ENCODE results near the gene WDR59. TPM values are rescaled to one million over a fixed set of nuclear protein-coding genes. Genes with fewer than 3 reads are reported as not detected.

The WDR59 gene
- polyA plus RNA-seq, 1 of the 3 experiments (the other 2 are of a cell fraction), result 48.2 TPM

DNA sequence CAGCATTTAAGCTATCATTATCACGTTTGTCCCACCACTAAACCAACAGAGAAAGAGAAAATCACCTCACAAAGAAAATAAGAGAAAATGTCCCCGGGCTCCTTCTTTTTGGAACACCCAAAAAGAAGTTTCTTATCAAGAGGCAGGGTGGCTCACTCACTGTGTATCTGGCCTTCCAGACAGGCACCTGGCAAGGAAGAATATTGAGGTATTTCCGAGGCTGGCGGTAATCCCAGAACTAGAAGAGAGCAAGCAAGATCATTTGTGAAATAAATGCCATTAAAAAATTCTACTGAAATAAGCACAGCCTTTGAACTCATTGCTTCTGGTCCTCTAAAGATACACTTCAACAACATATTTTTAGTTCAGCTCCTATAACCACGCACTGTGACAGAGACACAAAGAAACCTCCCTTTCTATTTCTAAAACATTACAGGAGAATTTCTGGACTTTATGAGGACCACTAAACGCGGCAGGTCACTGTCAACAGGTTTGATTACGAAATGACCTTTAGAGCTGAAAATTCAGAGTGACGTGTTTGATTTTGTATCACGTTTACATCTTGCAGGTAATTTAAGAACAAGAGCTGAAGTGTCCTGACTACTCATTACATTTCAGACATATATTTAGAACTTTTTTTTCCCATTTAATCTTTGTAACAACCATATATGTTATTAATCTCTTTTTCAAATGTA lies 61.0 kb downstream of the WDR59 start:
- no peaks in the 10 kb centered on the region for H4K20me1 ChIP-seq (ENCODE audit: insufficient read depth)
- no peak for DNase-seq
- no peaks in the 10 kb centered on the region for H3K79me2 ChIP-seq (ENCODE audit: insufficient read depth)
- peaks cover 27 to 30% of the 10 kb centered on the region in 2 experiments for H3K36me3 ChIP-seq (replicated peaks in 1 of 2; ENCODE audit: control insufficient read depth in 1 of 2, insufficient read depth in 2 of 2, low read length in 1 of 2)
- no peaks in the 10 kb centered on the region for H3F3A ChIP-seq (replicated peaks; ENCODE audit: insufficient read depth)
- ChIA-PET CTCF (no interaction called here), POLR2A (no interaction called here)
- H2AFZ ChIP-seq (ENCODE audit: low read depth), result no peak overlapping the region
- no peak overlapping the region for H3K4me3 ChIP-seq (ENCODE audit: low read depth in 2 of 2, low read length in 1 of 2)
- no peak overlapping the region for H3K9ac ChIP-seq
- no peaks in the 10 kb centered on the region for H3K4me1 ChIP-seq (ENCODE audit: control insufficient read depth in 1 of 2, insufficient read depth in 2 of 2, low read depth in 1 of 2, low read length in 1 of 2)
- no peak overlapping the region for H3K4me2 ChIP-seq
- H3K27ac ChIP-seq (ENCODE audit: low read depth in 2 of 2, low read length in 1 of 2), result no peak overlapping the region
- no peaks in the 10 kb centered on the region for H3K9me3 ChIP-seq
- H3K27me3 ChIP-seq (ENCODE audit: insufficient read depth), result no peaks in the 10 kb centered on the region
- 94% methylated on average over 10 of the region's 10 CpGs for WGBS (ENCODE audit: low lambda C conversion rate)
- no peaks in the 10 kb centered on the region for H3K9me2 ChIP-seq
- TF ChIP-seq YY1 (IDR thresholded peaks at IDR 0.05; ENCODE audit: low read depth) (no peak), TAF1 (IDR thresholded peaks at IDR 0.05; ENCODE audit: borderline replicate concordance, low read depth, low read length) (no peak), SMC3 (IDR thresholded peaks at IDR 0.05; ENCODE audit: low read depth, low read length) (no peak), NFIC (IDR thresholded peaks at IDR 0.05; ENCODE audit: borderline replicate concordance) (no peak)
- TF ChIP-seq, protein P1, sequence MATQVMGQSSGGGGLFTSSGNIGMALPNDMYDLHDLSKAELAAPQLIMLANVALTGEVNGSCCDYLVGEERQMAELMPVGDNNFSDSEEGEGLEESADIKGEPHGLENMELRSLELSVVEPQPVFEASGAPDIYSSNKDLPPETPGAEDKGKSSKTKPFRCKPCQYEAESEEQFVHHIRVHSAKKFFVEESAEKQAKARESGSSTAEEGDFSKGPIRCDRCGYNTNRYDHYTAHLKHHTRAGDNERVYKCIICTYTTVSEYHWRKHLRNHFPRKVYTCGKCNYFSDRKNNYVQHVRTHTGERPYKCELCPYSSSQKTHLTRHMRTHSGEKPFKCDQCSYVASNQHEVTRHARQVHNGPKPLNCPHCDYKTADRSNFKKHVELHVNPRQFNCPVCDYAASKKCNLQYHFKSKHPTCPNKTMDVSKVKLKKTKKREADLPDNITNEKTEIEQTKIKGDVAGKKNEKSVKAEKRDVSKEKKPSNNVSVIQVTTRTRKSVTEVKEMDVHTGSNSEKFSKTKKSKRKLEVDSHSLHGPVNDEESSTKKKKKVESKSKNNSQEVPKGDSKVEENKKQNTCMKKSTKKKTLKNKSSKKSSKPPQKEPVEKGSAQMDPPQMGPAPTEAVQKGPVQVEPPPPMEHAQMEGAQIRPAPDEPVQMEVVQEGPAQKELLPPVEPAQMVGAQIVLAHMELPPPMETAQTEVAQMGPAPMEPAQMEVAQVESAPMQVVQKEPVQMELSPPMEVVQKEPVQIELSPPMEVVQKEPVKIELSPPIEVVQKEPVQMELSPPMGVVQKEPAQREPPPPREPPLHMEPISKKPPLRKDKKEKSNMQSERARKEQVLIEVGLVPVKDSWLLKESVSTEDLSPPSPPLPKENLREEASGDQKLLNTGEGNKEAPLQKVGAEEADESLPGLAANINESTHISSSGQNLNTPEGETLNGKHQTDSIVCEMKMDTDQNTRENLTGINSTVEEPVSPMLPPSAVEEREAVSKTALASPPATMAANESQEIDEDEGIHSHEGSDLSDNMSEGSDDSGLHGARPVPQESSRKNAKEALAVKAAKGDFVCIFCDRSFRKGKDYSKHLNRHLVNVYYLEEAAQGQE (IDR thresholded peaks at IDR 0.05; ENCODE audit: low read depth, low read length), result no peak
- TF ChIP-seq, protein P2, sequence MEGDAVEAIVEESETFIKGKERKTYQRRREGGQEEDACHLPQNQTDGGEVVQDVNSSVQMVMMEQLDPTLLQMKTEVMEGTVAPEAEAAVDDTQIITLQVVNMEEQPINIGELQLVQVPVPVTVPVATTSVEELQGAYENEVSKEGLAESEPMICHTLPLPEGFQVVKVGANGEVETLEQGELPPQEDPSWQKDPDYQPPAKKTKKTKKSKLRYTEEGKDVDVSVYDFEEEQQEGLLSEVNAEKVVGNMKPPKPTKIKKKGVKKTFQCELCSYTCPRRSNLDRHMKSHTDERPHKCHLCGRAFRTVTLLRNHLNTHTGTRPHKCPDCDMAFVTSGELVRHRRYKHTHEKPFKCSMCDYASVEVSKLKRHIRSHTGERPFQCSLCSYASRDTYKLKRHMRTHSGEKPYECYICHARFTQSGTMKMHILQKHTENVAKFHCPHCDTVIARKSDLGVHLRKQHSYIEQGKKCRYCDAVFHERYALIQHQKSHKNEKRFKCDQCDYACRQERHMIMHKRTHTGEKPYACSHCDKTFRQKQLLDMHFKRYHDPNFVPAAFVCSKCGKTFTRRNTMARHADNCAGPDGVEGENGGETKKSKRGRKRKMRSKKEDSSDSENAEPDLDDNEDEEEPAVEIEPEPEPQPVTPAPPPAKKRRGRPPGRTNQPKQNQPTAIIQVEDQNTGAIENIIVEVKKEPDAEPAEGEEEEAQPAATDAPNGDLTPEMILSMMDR (IDR thresholded peaks at IDR 0.05), result no peak

DNA sequence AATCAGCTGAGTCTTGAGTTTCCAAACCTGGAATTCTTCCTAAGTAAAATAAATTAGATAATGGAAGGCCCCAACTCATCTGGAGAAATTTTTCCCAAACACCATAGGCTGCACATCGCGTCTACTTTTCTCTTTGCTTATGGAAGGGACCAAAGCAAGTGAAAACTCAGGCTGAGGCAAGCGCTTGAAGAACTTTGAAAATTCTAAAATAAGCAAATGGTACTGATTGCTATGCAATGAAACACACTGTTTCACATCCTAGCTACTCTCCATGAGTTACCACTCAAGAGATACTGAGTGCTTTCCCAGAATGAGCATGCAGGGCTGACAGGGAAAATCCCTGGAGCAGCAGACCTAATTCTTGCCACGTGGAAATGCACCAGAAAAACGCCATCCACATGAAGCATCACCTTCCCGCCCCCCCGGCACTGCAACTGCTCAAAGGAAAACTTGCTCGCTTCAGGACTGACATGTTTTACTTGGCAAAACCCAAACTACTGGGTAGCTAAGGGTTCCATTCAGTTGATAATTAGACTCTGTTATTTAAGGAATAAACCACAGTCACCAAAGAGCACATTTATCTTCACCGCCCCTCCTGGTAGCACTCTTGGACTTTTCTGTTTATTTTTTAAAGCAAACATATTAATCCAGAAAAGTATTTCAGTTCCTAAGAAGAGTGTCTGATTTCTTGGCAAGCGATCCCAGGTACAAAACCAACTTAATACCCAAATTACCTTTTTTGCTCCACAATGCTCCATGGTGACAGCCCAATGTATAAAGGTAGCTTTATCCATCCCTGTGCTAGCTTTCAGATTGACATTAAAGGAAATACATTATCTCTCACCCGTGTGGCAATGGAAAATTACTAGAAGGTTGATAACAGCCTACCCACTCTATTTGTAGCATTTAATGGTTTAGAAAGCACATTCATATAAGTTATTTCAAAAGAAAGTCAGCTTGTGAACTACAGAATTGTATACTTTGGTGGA lies 62.5 kb downstream of the WDR59 start:
- Histone ChIP-seq H4K20me1 (ENCODE audit: insufficient read depth) (no peaks in the 10 kb centered on the region), H3K9me2 (no peaks in the 10 kb centered on the region), H3K79me2 (ENCODE audit: insufficient read depth) (no peaks in the 10 kb centered on the region), H3K36me3 (replicated peaks in 1 of 2; ENCODE audit: control insufficient read depth in 1 of 2, insufficient read depth in 2 of 2, low read length in 1 of 2) (peaks cover 37 to 41% of the 10 kb centered on the region in 2 experiments), H3K27ac (ENCODE audit: low read depth in 2 of 2, low read length in 1 of 2) (no peak overlapping the region), H3K27me3 (ENCODE audit: insufficient read depth) (no peaks in the 10 kb centered on the region), H3K4me2 (no peak overlapping the region), H3K4me3 (ENCODE audit: low read depth in 2 of 2, low read length in 1 of 2) (no peak overlapping the region), H3K9ac (no peak overlapping the region), H2AFZ (ENCODE audit: low read depth) (no peak overlapping the region), H3F3A (replicated peaks; ENCODE audit: insufficient read depth) (no peaks in the 10 kb centered on the region), H3K4me1 (ENCODE audit: control insufficient read depth in 1 of 2, insufficient read depth in 2 of 2, low read depth in 1 of 2, low read length in 1 of 2) (no peaks in the 10 kb centered on the region), H3K9me3 (no peaks in the 10 kb centered on the region)
- ChIA-PET CTCF (interaction anchor here (0.9 to 1.2 kb wide), 4 partner anchors 23 to 463 kb away, joined by 3 to 4 read pairs (median 3); partner anchors contain the start of gene ZNRF1), POLR2A (no interaction called here)
- no peak for DNase-seq
- 89% methylated on average over 11 of the region's 11 CpGs for WGBS (ENCODE audit: low lambda C conversion rate)
- TF ChIP-seq EZH2phosphoT487 (IDR thresholded peaks at IDR 0.05; ENCODE audit: borderline replicate concordance, low read depth), result no peak
- no peak for TF ChIP-seq MXI1 (IDR thresholded peaks at IDR 0.05; ENCODE audit: low read depth, low read length)
- TF ChIP-seq, protein P3, sequence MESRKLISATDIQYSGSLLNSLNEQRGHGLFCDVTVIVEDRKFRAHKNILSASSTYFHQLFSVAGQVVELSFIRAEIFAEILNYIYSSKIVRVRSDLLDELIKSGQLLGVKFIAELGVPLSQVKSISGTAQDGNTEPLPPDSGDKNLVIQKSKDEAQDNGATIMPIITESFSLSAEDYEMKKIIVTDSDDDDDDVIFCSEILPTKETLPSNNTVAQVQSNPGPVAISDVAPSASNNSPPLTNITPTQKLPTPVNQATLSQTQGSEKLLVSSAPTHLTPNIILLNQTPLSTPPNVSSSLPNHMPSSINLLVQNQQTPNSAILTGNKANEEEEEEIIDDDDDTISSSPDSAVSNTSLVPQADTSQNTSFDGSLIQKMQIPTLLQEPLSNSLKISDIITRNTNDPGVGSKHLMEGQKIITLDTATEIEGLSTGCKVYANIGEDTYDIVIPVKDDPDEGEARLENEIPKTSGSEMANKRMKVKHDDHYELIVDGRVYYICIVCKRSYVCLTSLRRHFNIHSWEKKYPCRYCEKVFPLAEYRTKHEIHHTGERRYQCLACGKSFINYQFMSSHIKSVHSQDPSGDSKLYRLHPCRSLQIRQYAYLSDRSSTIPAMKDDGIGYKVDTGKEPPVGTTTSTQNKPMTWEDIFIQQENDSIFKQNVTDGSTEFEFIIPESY (IDR thresholded peaks at IDR 0.05; ENCODE audit: borderline replicate concordance, low read depth), result no peak
- TF ChIP-seq, protein P4, sequence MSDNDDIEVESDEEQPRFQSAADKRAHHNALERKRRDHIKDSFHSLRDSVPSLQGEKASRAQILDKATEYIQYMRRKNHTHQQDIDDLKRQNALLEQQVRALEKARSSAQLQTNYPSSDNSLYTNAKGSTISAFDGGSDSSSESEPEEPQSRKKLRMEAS (IDR thresholded peaks at IDR 0.05; ENCODE audit: low read depth), result no peak
- no peak for TF ChIP-seq RFX5 (IDR thresholded peaks at IDR 0.05; ENCODE audit: low read length)
- no peak for TF ChIP-seq EP300 (IDR thresholded peaks at IDR 0.05; ENCODE audit: borderline replicate concordance in 1 of 2, low read depth in 1 of 2, low read length in 1 of 2)
- no peak for TF ChIP-seq JUND (IDR thresholded peaks at IDR 0.05)
- no peak for TF ChIP-seq POLR2AphosphoS5 (IDR thresholded peaks at IDR 0.05; ENCODE audit: low read depth, low read length)
- TF ChIP-seq GABPA (IDR thresholded peaks at IDR 0.05; ENCODE audit: low read depth), result no peak
